Activated CD4-positive, alpha-beta T cell treated with anti-CD3 and anti-CD28 coated beads, Interleukin-2, amount 50 U/mL, for 48 hours (primary cell): ENCODE results near the gene TNFAIP2.
"Not testable (repeated sequence)": the region's sequence is repeated elsewhere in the genome, so short reads cannot be mapped to it uniquely, and the experiment has no call there.

Experiments
- DNase-seq, 2 experiments: peaks; one replicate each; pipeline ENCODE4 v3.0.0-alpha.2; 2020

TNFAIP2 gene

GRCh38 chr14:103136388-103137271, 13.4 kb downstream of the TNFAIP2 start:
- no peak for DNase-seq

GRCh38 chr14:103137689-103138300, 14.5 kb downstream of the TNFAIP2 start:
- DNase-seq: no peak

- no peak for DNase-seq
These were observed 15.3 kb downstream of the TNFAIP2 start for GRCh38 chr14:103138301-103139131.

- no peak for DNase-seq
These were observed 16.1 kb downstream of the TNFAIP2 start for GRCh38 chr14:103139132-103140025.

- DNase-seq: no peak
These were observed 17.3 kb downstream of the TNFAIP2 start for GRCh38 chr14:103140316-103141109.

GRCh38 chr14:103141117-103141796, 18.0 kb downstream of the TNFAIP2 start:
- DNase-seq: peak; percentile 30 to 54

- DNase-seq: no peak
These were observed 18.8 kb downstream of the TNFAIP2 start for GRCh38 chr14:103142026-103142425.

- DNase-seq: no peak
These were observed 19.6 kb downstream of the TNFAIP2 start for GRCh38 chr14:103142721-103143302.

GRCh38 chr14:103143506-103143905, 20.2 kb downstream of the TNFAIP2 start:
- DNase-seq: no peak

GRCh38 chr14:103144085-103144484, 20.8 kb downstream of the TNFAIP2 start:
- no peak for DNase-seq

- no peak for DNase-seq
These were observed 23.0 kb downstream of the TNFAIP2 start for GRCh38 chr14:103146141-103146709.

- no peak for DNase-seq
These were observed 26.3 kb downstream of the TNFAIP2 start for GRCh38 chr14:103149351-103150237.

GRCh38 chr14:103151270-103151945, 28.1 kb downstream of the TNFAIP2 start:
- DNase-seq: no peak

- no peak for DNase-seq
These were observed 31.7 kb downstream of the TNFAIP2 start for GRCh38 chr14:103155010-103155409.

GRCh38 chr14:103155416-103155815, 32.2 kb downstream of the TNFAIP2 start:
- DNase-seq: not testable (repeated sequence)

- DNase-seq: no peak
These were observed 32.6 kb downstream of the TNFAIP2 start for GRCh38 chr14:103155826-103156394.

- DNase-seq: no peak
These were observed 33.6 kb downstream of the TNFAIP2 start for GRCh38 chr14:103156651-103157378.
